NCI-H2107 treated with DMSO at 0.1 percent for 48 hours (cell line): Measurements from ENCODE around the gene BRI3BP.
"Not testable (repeated sequence)": the region's sequence is repeated elsewhere in the genome, so short reads cannot be mapped to it uniquely, and the experiment has no call there.

ENCODE experiments used
- DNase-seq: peaks from one replicate; lab custom pipeline; 2025; ENCODE audit not compliant: unreplicated experiment; lab: John Stamatoyannopoulos, UW

The BRI3BP gene

DNA sequence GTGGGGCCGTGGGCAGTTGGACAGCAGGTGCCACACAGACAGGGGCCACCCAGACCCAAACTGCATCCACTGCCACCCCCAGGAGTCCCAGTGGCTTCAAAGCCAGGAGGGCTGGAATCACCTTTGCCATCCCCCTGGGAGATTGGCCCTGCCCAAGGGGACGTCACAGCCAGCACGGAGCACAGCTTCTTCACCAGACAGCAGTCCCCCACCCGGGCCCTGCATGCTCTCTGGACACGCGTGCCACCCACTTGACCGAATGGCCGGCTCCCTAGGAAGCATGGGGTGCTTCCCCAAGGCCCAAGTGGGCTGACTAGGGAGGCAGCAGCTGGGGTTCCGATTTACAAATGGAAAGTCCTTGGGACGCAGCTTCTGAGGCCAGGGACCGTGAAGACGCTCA lies 21.8 kb upstream of the BRI3BP start:
- DNase-seq: no peak

DNA sequence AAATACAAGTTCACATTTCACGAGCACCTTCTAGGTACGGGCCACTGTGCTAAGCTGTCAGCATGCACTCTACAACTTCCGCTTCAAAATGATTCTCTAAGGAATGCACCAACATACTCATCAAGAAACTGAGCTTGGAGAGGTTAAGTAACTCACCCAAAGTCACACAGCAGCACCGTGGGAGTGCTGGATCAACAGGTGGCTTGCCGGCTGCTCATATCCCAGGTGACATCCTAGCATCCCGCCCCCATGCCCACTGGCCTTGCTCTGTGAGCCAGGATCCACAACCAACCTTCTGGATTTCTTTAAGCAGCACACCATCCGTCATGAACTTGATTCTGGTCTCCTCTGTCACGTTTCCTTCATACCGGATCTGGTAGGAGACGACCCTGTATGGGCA lies 21.2 kb upstream of the BRI3BP start:
- no peak for DNase-seq

DNA sequence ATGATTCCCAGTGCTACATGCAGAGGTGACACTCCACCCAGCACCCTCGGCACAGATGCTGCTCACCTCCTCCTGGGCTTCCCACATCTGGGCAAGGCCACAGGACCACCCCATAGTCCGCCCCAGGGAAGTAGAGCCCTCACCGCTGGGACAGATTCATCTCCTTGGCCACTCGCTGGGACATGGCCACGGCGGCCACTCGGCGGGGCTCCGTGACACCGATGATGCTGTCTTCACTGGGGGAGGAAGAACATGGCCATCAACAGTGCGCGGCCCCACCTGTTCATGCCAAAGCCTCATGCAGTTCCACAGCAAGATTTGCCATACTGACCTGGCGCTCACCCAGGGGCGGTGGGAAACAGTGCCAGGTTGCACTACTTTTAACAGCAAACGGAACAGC lies 18.2 kb upstream of the BRI3BP start:
- DNase-seq: no peak

DNA sequence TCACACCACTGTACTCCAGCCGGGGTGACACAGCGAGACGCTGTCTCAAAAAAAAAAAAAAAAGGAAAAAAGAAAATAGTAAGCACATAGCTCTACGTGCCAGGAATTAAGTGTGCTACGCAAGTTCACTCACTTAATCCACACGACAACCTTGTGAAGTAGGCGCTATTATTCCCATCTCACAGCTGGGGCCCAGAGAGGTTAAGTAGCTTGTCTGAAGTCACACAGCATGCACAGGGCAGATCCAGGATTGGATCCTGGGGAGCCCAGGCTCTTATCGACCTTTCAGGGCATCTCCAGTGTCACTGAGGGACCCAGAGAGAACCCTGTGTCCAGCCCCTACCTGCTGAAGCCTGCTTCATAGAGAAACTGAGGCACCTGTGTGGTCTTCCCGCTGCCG lies 16.4 kb upstream of the BRI3BP start:
- DNase-seq: no peak

DNA sequence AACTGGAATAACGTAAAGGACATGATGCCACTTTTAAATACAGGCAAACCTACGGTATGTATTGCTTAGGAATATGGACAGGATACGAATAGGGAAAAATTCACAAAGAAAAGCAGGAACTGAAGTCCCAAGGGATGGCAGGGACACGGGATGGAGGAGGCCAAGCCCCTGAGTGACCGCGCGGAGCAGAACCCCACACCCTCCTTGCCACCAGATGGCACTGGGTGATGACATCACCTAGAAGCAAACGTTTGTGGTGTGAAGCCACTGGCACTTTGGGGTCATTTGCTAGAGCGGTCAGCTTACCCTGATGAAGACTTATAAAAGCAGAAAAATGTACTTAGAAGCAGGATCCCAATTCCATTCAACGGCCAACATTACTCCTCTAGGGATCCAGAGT lies 13.9 kb upstream of the BRI3BP start:
- no peak for DNase-seq

DNA sequence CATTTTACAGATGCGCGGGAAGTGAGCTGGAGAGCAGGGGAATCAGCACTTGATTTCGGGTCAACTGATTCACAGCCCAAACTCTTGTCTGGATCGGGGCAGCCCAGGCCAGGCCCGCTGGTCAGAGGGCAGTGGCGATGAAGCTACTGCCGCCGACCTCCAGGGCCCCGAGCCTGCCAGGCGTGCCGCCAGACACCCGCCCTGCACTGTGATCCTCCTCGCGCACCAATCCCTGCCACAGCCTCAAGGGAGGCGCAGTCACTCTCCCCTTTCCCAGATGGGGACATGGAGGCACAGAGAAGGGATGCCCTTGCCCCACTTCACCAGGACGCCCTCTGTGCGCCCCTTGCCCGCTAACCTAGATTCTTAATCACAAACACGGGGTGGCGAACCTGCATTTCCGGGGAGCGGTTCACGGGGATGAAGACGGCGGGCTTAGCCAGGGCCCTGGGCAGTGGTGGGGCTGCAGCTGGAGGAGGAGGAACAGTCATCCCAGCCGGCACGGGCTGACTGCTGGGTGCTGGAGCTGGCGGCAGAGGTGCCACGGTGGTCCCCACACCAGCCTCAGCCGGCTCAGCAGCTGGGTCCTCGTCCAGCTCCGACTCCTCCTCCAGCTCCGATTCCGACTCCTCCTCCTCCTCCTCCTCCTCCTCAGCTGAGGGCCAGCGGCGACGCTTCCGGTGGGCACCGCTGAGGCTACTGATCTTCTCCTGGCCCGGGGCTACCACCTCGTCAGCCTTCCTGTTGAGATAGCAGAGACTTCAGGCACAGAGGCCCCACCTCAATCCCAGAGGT lies 13.2 kb upstream of the BRI3BP start:
- no peak for DNase-seq

DNA sequence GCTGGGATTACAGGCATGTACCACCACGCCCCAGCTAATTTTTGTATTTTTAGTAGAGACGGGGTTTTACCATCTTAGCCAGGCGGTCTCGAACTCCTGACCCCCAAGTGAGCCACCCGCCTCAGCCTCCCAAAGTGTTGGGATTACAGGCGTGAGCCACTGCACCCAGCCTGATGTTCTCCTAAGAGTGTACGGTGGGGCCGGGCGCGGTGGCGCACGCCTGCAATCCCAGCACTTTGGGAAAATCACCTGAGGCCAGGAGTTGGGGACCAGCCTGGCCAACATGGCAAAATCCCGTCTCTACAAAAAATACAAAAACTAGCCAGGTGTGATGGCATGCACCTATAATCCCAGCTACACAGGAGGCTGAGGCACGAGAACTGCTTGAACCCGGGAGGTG lies 6.6 kb upstream of the BRI3BP start:
- DNase-seq: not testable (repeated sequence)

DNA sequence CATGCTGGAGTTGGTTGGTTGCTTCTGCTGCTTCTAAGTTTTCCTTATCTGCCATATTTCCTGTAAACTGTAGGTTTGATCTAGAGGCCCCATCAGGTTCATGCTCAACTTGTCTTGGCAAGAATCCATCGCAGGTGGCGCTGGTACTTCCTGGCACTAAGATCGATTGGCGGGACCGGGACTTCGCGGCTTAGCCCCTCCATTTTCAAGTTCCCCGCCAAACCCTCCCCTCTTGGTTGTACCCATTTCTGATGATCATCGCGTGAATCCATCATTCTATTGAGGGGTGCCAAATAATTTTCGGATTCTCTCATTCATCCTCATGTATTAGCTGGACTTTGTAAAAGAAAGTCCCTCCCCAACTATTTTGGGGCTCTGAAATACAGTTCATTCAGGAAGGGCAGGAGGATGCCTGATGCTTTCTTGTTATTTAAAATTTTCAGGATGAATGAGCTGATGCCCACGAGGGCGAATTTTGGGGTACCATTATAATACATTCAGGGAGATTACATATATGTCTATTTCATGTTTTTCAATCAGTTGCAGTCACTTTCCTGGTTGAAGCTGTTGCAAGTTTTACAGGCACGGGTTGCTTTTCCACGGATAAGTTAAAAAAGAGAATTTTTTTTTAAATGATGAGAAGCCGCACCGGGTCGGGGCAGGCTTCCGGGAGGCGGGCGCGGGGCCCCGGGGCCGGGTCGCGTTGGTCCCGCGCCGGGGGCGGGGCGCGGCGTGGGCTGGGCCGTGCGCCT lies 395 bp upstream of the BRI3BP start:
- peak; percentile 89 for DNase-seq

DNA sequence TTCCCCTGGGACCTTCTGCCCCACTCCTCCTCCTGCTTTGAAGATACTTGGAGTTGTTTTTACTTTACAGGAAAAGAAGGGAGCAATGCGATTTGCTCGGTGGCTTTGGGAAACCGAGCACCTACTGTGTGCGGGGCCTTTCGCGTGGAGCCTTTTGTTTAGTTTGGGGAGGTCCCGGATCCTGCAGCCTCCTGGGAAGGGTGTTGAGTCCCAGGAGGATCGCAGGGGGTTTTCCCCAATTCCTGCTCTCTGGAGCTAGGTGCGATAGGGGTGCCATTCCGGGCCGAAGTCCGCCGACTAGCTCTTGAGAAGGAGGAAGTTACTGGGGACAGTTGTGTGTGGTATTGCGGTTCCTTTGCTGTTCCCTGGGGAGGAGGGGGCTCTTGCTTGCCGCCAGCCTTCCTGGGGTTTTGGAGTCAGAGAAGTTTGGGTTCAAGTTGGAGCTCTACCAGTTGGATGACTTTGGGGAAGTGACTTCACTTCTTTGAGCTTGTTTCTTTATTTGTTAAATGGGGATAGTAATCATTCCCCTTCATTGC lies 1.1 kb downstream of the BRI3BP start:
- DNase-seq: no peak

DNA sequence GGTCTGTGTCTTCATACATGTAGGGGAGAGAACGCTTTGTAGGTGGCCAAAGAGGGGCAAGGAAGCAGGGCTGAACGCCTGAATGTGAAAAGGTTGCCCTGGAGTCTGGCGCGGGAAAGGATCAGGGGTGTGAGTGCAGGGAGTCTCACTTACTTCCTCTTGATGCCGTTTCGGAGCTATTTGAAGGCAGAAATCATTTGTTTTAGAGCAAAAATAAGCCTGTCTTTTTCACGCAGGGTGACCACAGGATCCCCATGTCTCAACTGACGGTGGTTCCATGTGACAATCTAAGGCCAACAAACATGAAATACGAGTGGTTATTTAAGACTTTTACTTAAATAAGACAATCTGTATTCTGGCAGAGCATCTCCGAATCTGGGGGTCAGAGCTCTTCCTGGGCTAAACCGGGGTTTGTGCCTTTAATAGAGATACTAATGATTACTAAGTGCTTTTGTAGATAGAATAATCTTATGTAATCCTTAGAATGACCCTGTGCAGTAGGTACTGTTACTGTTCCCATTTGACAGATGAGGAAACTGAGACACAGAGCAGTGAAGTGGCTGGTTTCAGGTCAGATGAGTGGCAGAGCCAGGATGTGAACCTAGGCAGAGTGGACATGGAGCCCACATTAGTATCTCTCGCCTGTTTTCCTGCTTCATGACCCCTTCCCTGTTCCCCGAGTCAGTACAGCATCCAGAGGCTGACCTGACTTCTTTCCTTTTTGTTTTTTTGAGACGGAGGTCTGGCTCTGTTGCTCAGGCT lies 1.9 kb downstream of the BRI3BP start:
- no peak for DNase-seq

DNA sequence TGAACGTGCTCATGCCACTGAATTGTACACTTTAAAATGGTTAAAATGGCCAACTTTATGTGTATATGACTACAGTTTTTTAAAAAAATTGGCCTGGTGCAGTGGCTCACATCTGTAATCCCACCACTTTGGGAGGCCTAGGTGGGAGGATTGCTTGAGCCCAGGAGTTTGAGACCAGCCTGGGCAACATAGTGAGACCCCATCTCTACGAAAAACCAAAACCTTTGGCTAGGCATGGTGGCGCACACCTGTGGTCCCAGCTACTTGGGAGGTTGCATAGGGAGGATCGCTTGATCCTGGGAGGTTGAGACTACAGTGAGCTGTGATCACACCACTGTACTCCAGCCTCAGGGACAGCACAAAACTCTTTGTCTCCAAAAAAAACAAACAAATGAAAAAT lies 5.3 kb downstream of the BRI3BP start:
- no peak for DNase-seq

DNA sequence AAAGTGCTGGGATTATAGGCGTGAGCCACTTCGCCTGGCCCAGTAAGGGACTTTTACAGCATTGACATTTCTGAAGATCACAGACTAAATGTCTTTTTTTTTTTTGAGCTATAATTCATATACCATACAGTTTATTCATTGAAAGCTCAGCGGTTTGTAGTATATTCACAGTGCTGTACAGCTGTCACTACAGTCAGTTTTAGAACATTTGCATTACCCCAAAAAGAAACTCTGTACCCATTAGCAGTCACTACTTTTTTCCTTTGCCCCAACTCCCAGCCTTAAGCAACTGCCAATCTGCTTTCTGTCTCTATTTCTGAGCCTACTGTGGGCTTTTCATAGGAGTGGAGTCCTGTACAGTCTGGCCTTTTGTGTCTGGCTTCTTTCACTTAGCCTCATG lies 8.2 kb downstream of the BRI3BP start:
- DNase-seq: no peak

DNA sequence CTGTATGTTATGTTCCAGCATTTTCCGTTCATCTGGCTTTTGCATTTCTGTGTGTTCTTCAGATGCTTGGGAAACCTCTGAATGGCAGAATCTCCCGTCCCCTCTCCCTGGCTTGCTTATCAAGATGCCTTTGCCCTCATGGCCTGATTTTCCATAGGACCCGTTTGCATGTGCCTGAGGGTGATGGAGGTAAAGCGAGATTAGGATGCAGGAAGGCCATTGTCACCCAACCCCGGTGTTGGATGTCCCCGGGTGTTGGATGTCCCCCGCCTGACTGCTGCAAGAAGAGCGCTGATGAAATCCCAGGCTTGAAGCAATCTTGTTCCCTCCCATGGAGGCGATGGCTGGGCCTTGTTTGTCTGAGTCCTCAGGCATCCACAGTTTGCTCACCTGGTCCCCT lies 9.6 kb downstream of the BRI3BP start:
- no peak for DNase-seq

DNA sequence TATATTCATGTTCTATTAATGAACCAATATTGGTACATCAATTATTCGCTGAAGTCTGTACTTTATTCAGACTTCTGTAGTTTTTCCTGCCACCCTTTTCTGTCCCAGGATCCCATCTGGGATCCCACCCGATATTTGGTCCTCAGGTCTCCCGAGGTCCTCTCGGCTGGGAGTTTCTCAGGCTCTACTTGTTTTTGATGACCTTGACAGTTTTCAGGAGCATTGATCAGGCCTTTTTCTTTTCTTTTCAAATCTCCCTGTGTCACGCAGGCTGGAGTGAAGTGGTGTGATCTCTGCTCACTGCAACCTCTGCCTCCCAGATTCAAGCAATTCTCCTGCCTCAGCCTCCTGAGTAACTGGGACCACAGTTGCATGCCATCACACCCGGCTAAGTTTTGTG lies 11.2 kb downstream of the BRI3BP start:
- DNase-seq: no peak

DNA sequence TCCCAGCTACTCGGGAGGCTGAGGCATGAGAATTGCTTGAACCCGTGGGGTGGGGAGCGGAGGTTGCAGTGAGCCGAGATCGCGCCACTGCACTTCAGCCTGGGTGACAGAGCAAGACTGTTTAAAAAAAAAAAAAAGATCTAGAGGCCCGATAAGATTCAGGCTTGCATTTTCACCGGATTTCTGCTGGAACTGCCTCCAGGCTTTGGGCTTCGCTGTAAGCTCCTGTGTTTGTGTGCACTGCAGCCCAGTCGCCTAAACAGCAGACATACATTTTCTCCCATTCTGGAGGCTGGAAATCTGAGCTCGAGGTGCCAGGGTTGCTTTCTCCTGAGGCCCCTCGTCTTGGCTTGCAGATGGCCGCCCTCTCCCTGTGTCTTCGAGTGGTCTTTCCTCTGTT lies 12.2 kb downstream of the BRI3BP start:
- no peak for DNase-seq

DNA sequence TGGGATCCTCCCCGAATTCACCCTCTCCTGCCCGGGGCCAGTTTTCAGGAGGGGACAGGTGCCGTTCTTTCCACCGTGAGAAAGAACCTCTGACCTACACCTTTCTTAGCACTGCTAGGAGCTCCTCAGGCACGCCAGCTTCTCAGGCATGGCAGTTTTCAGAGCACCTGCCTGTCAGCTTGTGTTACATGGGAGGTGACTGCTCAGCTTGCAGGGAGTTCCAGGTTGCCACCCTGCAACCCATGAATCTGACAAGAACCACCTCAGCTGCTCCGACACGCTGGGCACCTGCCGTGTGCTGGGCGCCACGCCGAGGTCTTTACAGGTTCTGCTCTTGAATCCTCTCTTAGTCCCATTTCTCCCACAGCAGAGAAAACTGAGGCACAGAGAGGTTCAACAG lies 12.9 kb downstream of the BRI3BP start:
- peak; percentile 89 for DNase-seq

DNA sequence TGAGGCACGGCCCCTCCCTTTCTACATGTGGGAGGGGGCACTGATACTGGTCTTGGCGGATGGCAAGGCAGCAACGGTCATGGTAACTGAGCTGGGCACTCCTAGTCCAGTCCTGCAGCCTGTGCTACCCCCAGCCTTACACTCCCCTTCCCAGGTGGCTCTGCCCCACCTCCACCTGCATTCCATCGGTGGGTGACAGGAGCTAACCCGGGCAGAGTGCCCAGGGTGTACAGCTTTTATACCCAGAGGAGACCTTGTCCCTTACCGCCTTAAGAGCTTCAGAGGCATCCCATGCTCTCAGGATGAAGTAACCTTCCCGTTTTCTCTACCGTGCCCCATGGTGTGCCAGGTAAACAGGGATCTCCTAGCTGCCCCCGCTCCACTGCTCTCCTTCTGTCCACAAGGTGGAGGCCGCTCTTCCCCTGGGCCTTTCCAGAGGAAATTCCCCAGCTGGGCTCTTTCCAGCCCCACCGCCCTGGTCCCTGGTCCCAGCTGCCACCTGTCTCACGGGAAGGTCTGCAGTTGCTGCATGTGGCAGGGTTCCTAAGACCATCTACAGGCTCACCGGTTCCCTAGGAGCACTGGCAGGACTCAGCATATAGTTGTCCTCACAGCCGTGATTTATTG lies 20.5 kb downstream of the BRI3BP start:
- DNase-seq: peak; percentile 79

DNA sequence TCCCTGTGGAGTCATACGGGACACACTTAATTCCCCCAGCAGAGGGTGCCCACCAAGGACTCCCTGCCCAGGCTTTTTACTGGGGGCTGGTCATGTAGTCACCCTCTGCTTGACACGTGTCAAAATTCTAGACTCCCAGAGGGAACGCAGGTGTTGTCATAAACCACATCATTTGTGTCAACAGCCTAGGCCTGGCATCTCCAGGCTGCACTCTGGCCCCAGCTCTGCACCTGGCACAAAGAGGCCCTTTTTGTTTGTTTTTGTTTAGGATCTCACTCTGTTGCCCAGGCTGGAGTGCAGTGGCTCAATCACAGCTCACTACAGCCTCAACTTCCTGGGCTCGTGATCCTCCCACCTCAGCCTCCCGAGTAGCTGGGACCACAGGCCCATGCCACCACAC lies 21.1 kb downstream of the BRI3BP start:
- DNase-seq: peak; percentile 63

DNA sequence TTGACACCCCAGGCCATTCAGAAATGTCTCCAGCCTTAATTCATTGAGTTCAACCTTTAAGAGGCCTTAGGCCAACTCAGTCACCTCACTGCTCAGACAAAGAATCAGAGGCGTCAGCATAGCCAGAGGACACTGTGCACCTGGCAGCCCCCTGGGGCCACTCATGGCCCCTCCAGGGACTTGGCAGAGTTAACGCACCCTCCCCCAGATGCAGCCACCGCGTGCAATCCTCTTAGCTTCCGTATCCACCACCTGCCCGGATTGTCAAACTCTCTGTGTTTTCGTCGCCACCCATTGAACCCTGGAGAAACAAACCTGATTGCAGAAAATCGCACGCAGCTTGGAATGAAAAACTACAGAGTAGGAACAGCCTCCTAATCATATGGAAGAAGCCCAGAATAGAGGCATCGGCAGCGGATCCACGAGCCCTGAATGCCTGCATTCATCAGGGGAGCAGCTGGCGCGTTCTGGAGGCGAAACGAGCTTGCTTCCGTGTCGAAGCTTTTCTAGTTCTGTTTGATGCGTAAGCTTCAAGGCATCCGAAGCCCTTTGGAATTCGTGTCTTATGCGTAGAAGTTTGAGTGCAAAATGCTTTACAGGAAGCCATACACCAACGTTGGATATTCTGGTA lies 22.4 kb downstream of the BRI3BP start:
- DNase-seq: peak; percentile 93

DNA sequence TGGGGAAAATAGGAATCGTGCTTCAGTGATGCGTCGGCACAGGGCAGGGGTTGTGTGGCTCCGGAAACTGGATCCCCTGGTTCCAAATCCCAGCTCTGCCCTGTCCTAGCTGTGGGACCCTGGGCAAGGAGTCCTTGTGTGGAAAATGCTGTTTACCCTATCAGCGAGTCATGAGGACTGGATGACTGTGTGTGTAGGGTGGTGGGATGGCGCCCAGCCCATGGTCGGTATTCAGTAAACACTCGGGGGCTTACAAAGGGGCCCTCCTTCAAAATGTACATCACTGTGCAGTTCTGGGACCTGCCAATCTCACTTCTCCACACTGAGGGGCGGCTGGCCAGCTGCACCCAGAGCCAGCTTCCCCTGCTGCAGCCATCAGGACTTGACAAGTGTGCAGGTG lies 24.4 kb downstream of the BRI3BP start:
- DNase-seq: no peak

DNA sequence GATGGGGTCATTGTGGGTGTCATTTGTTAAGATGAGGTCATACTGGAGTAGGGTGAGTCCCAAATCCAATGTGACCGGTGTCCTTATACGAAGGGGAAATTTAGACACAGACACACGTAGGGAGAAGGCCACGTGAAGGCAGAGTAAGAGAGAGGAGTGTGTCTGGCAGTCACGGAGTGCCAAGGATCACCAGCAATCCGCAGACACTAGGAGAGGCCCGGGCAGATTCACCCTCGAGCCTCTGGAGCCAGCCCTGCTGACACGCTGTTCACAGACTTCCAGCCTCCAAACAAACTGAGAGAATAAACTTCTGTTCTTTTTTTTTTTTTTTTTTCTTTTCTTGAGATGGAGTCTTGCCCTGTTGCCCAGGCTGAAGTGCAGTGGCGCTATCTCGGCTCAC lies 24.9 kb downstream of the BRI3BP start:
- no peak for DNase-seq
